Measurements from ENCODE around the gene NCKAP5.

- no peak for TF ChIP-seq CTCF (IDR thresholded peaks at IDR 0.05; ENCODE audit: borderline replicate concordance, extremely low read depth, low read length, poor library complexity, severe bottlenecking)
- no peak for TF ChIP-seq EZH2 (IDR thresholded peaks at IDR 0.05; ENCODE audit: borderline replicate concordance, low read depth, low read length, severe bottlenecking)
Observed at GRCh38 chr2:133553251-133553650, 15.0 kb downstream of the NCKAP5 start.

All from DND-41 (cell line).